ENCODE results near the gene CRB2. TPM values are rescaled to one million over a fixed set of nuclear protein-coding genes. Genes with fewer than 3 reads are reported as not detected.

Gene CRB2
- total RNA-seq = 1 to 10 TPM; 8.6 to 9.9 TPM
- 10 to 100 TPM; 17.8 to 35.7 TPM for polyA plus RNA-seq (ENCODE audit: insufficient read length in 2 of 2)
- long read RNA-seq, donor 1 = 0 reads
- long read RNA-seq, donor 2 = 0 reads
- long read RNA-seq, donor 3 = 0 reads
- long read RNA-seq, donor 4 = 0 reads

- 33% methylated on average over 14 of the region's 17 CpGs for WGBS (ENCODE audit: insufficient coverage)
- peak in 2 of 6 donors; percentile 52 to 73 for DNase-seq (ENCODE audit: low read depth in 4 of 6, low spot score in 6 of 6)
- Histone ChIP-seq H3K4me1 (ENCODE audit: control insufficient read depth, insufficient read depth, low read length) (peaks cover 74% of the 10 kb centered on the region), H3K27ac (ENCODE audit: low read depth, low read length) (peak within 1 kb of the TSS; percentile 74), H3K36me3 (ENCODE audit: control insufficient read depth, insufficient read depth, low read length) (peaks cover 3% of the 10 kb centered on the region), H3K9me3 (ENCODE audit: control insufficient read depth, insufficient read depth, low read length) (no peaks in the 10 kb centered on the region), H3K4me3 (ENCODE audit: low read depth, low read length) (peak within 1 kb of the TSS; percentile 35), H3K27me3 (ENCODE audit: control insufficient read depth, insufficient read depth, low read length) (no peaks in the 10 kb centered on the region)
Measured at GRCh38 chr9:123355761-123356431, at the start of gene CRB2. Gene CRB2 (plus strand): TSS chr9:123356197. CDS start chr9:123356261, 64 bp downstream.

GRCh38 chr9:123309611-123310010, 46.4 kb upstream of the CRB2 start:
- Histone ChIP-seq H3K4me1 (ENCODE audit: control insufficient read depth, insufficient read depth, low read length) (no peaks in the 10 kb centered on the region), H3K9me3 (ENCODE audit: control insufficient read depth, insufficient read depth, low read length) (no peaks in the 10 kb centered on the region), H3K27me3 (ENCODE audit: control insufficient read depth, insufficient read depth, low read length) (no peaks in the 10 kb centered on the region), H3K27ac (ENCODE audit: low read depth, low read length) (no peak overlapping the region), H3K36me3 (ENCODE audit: control insufficient read depth, insufficient read depth, low read length) (no peaks in the 10 kb centered on the region), H3K4me3 (ENCODE audit: low read depth, low read length) (no peak overlapping the region)
- DNase-seq (ENCODE audit: low read depth in 4 of 6, low spot score in 6 of 6) = no peak
- 60% methylated on average over 1 of the region's 1 CpG for WGBS (ENCODE audit: insufficient coverage)

GRCh38 chr9:123310551-123311249, 45.3 kb upstream of the CRB2 start:
- 20% methylated on average over 3 of the region's 4 CpGs for WGBS (ENCODE audit: insufficient coverage)
- DNase-seq (ENCODE audit: low read depth in 4 of 6, low spot score in 6 of 6) = no peak
- H3K36me3 ChIP-seq (ENCODE audit: control insufficient read depth, insufficient read depth, low read length) = no peaks in the 10 kb centered on the region
- H3K27ac ChIP-seq (ENCODE audit: low read depth, low read length) = no peak overlapping the region
- H3K4me1 ChIP-seq (ENCODE audit: control insufficient read depth, insufficient read depth, low read length) = no peaks in the 10 kb centered on the region
- no peaks in the 10 kb centered on the region for H3K27me3 ChIP-seq (ENCODE audit: control insufficient read depth, insufficient read depth, low read length)
- no peaks in the 10 kb centered on the region for H3K9me3 ChIP-seq (ENCODE audit: control insufficient read depth, insufficient read depth, low read length)
- no peak overlapping the region for H3K4me3 ChIP-seq (ENCODE audit: low read depth, low read length)

- H3K9me3 ChIP-seq (ENCODE audit: control insufficient read depth, insufficient read depth, low read length) = no peaks in the 10 kb centered on the region
- no peak overlapping the region for H3K4me3 ChIP-seq (ENCODE audit: low read depth, low read length)
- peak in 1 of 6 donors; percentile 15 for DNase-seq (ENCODE audit: low read depth in 4 of 6, low spot score in 6 of 6)
- no peaks in the 10 kb centered on the region for H3K4me1 ChIP-seq (ENCODE audit: control insufficient read depth, insufficient read depth, low read length)
- H3K27me3 ChIP-seq (ENCODE audit: control insufficient read depth, insufficient read depth, low read length) = no peaks in the 10 kb centered on the region
- WGBS (ENCODE audit: insufficient coverage) = 59% methylated on average over 7 of the region's 9 CpGs
- H3K27ac ChIP-seq (ENCODE audit: low read depth, low read length) = no peak overlapping the region
- H3K36me3 ChIP-seq (ENCODE audit: control insufficient read depth, insufficient read depth, low read length) = no peaks in the 10 kb centered on the region
Measured at GRCh38 chr9:123311250-123311752, 44.7 kb upstream of the CRB2 start.

GRCh38 chr9:123312306-123312877, 43.6 kb upstream of the CRB2 start:
- 78% methylated on average over 4 of the region's 4 CpGs for WGBS (ENCODE audit: insufficient coverage)
- no peak overlapping the region for H3K27ac ChIP-seq (ENCODE audit: low read depth, low read length)
- no peak for DNase-seq (ENCODE audit: low read depth in 4 of 6, low spot score in 6 of 6)
- no peaks in the 10 kb centered on the region for H3K9me3 ChIP-seq (ENCODE audit: control insufficient read depth, insufficient read depth, low read length)
- H3K36me3 ChIP-seq (ENCODE audit: control insufficient read depth, insufficient read depth, low read length) = no peaks in the 10 kb centered on the region
- H3K4me3 ChIP-seq (ENCODE audit: low read depth, low read length) = no peak overlapping the region
- no peaks in the 10 kb centered on the region for H3K4me1 ChIP-seq (ENCODE audit: control insufficient read depth, insufficient read depth, low read length)
- no peaks in the 10 kb centered on the region for H3K27me3 ChIP-seq (ENCODE audit: control insufficient read depth, insufficient read depth, low read length)

GRCh38 chr9:123314617-123315016, 41.4 kb upstream of the CRB2 start:
- Histone ChIP-seq H3K27ac (ENCODE audit: low read depth, low read length) (no peak overlapping the region), H3K36me3 (ENCODE audit: control insufficient read depth, insufficient read depth, low read length) (no peaks in the 10 kb centered on the region), H3K4me3 (ENCODE audit: low read depth, low read length) (no peak overlapping the region), H3K9me3 (ENCODE audit: control insufficient read depth, insufficient read depth, low read length) (no peaks in the 10 kb centered on the region), H3K4me1 (ENCODE audit: control insufficient read depth, insufficient read depth, low read length) (peaks cover 18% of the 10 kb centered on the region), H3K27me3 (ENCODE audit: control insufficient read depth, insufficient read depth, low read length) (no peaks in the 10 kb centered on the region)
- 100% methylated on average over 4 of the region's 6 CpGs for WGBS (ENCODE audit: insufficient coverage)
- DNase-seq (ENCODE audit: low read depth in 4 of 6, low spot score in 6 of 6) = no peak

GRCh38 chr9:123315635-123316034, 40.4 kb upstream of the CRB2 start:
- Histone ChIP-seq H3K9me3 (ENCODE audit: control insufficient read depth, insufficient read depth, low read length) (no peaks in the 10 kb centered on the region), H3K4me3 (ENCODE audit: low read depth, low read length) (no peak overlapping the region), H3K4me1 (ENCODE audit: control insufficient read depth, insufficient read depth, low read length) (peaks cover 20% of the 10 kb centered on the region), H3K36me3 (ENCODE audit: control insufficient read depth, insufficient read depth, low read length) (no peaks in the 10 kb centered on the region), H3K27me3 (ENCODE audit: control insufficient read depth, insufficient read depth, low read length) (no peaks in the 10 kb centered on the region), H3K27ac (ENCODE audit: low read depth, low read length) (no peak overlapping the region)
- WGBS (ENCODE audit: insufficient coverage) = 100% methylated on average over 1 of the region's 2 CpGs
- no peak for DNase-seq (ENCODE audit: low read depth in 4 of 6, low spot score in 6 of 6)

GRCh38 chr9:123316053-123316718, 39.8 kb upstream of the CRB2 start:
- H3K27me3 ChIP-seq (ENCODE audit: control insufficient read depth, insufficient read depth, low read length) = no peaks in the 10 kb centered on the region
- DNase-seq (ENCODE audit: low read depth in 4 of 6, low spot score in 6 of 6) = no peak
- no peaks in the 10 kb centered on the region for H3K9me3 ChIP-seq (ENCODE audit: control insufficient read depth, insufficient read depth, low read length)
- no peak overlapping the region for H3K4me3 ChIP-seq (ENCODE audit: low read depth, low read length)
- H3K36me3 ChIP-seq (ENCODE audit: control insufficient read depth, insufficient read depth, low read length) = no peaks in the 10 kb centered on the region
- H3K27ac ChIP-seq (ENCODE audit: low read depth, low read length) = no peak overlapping the region
- WGBS (ENCODE audit: insufficient coverage) = 90% methylated on average over 2 of the region's 7 CpGs
- peaks cover 20% of the 10 kb centered on the region for H3K4me1 ChIP-seq (ENCODE audit: control insufficient read depth, insufficient read depth, low read length)

- no peaks in the 10 kb centered on the region for H3K27me3 ChIP-seq (ENCODE audit: control insufficient read depth, insufficient read depth, low read length)
- DNase-seq (ENCODE audit: low read depth in 4 of 6, low spot score in 6 of 6) = peak in 1 of 6 donors; percentile 49
- H3K27ac ChIP-seq (ENCODE audit: low read depth, low read length) = peak overlapping the region; percentile 44
- 40% methylated on average over 4 of the region's 7 CpGs for WGBS (ENCODE audit: insufficient coverage)
- H3K4me3 ChIP-seq (ENCODE audit: low read depth, low read length) = no peak overlapping the region
- peaks cover 25% of the 10 kb centered on the region for H3K4me1 ChIP-seq (ENCODE audit: control insufficient read depth, insufficient read depth, low read length)
- H3K36me3 ChIP-seq (ENCODE audit: control insufficient read depth, insufficient read depth, low read length) = no peaks in the 10 kb centered on the region
- no peaks in the 10 kb centered on the region for H3K9me3 ChIP-seq (ENCODE audit: control insufficient read depth, insufficient read depth, low read length)
Measured at GRCh38 chr9:123318202-123318601, 37.8 kb upstream of the CRB2 start.

Data from spinal cord (tissue), 10 donors.